CD4-positive, alpha-beta T cell treated with Interleukin-6 for 4 hours (primary cell): Measurements from ENCODE around the gene CHRNA4.

Experiments used
- DNase-seq: peaks from one replicate; pipeline ENCODE4 v3.0.0-alpha.2; 2020; ENCODE audit warnings: mixed read lengths

CHRNA4 gene

DNA sequence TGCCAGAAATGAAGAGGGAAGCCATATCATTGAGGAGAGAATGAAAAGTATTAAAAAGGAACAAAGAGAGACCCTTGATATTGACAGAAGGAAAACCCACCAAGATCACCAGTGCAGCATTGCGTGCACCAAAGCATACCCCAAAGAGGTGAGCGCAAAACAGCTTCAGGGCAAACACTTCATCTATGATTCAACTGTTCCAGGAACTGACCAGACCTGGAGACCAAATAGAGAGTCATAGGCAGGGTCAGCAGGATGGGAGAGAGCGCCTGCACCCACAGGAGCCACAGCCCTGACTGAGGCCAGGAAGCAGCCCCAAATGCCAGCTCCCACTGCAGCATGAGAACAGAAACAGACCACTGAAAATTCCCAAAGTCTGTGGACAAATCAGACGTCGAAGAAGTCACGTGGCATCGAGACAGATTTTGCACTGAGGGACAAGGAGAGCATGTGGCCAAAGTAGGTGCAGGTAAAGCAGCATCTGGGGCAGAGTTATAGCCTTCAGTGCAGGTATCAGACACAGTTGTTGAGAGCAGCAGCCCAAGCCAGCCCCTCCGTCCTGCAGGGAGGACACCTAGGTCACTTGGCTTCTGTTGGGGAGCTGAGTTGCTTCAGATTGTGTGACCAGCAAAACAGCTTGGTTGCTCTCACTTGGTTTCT lies 29.3 kb downstream of the CHRNA4 start:
- no peak for DNase-seq

DNA sequence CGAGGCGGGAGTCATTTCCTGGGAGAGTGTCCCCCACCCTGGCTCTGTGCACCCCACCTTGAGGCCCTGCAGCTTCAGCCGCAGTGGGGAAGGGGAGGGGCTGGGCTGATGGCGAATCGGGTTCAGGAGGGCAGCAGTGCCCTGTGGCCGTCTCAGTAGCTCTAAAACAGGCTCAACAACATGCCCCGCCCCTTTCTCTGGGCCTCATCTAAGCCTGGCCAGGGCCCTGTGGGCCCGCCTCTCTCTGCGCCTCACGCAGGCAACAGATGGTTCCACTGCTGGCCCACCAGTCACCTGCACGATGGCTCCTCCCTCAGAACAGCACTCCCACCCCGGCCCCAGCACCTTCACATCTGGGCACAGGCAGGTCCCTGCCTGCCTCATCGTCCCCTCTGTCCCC lies 30.2 kb downstream of the CHRNA4 start:
- DNase-seq: no peak

DNA sequence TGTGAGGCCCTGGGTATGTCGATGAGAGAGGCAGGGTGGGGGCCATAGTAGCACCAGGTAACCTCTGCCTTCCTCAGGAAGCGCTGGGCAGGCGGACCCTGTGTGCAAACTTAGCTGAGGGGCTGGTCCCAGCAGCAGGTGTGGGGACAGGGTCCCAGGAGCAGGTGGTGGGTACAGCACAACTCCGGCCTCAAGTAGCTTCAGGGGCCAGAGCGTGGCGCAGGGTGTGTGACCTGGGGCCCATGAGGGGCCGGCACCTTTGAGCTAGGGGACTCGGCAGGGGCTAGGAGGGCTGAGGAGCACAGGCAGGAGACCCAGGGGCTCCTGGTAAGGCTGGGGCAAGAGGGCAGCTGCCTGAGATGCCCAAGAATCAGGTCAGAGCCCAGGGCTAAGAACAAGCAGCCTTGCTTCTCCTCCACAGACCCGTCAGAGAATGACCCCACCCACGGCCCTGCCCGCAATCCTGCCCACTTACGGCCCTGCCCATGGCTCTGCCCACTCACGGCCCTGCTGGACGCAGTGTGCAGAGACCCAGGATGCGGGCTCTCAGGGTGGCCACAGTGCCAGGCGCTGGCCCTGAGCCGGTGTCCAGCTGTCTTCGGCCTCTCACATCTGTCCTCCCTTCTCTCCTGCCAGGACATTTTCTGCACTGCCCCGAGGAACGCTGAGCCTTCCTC lies 30.9 kb downstream of the CHRNA4 start:
- no peak for DNase-seq

DNA sequence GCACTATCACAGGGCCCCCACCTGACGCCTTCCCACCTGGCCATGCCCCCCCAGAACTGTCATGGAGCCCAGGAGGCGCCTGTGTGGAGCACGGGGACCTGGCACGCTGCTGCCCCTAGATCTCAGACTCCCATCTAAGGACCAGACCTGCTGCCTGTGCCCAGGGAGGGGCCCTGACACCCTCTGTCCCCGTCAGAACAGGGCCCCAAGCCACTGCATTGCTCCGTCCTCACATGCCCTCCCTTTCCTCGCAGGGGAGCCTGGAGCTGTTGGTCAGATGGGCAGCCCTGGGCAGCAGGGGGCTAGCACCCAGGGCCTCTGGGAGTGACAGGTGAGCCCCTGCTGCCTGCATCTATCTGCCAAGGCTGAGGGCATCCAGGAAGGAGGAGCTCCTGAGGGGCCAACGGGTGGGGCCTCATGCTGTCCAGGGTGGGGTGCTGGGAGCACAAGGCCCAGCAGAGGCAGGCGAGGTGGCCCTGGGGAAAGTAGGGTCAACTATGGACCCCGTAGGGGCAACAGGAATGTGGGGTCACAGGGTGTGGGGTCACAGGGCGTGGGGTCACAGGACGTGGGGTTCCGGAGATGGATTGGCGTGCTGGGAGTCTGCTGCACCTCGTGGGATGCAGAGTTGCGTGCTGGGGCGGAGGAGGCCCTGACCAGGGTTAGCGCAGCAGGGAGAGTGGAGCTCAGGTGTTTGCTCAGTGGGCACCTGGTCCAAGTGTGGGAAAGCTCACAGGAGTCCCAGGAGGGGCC lies 31.6 kb downstream of the CHRNA4 start:
- DNase-seq: no peak

DNA sequence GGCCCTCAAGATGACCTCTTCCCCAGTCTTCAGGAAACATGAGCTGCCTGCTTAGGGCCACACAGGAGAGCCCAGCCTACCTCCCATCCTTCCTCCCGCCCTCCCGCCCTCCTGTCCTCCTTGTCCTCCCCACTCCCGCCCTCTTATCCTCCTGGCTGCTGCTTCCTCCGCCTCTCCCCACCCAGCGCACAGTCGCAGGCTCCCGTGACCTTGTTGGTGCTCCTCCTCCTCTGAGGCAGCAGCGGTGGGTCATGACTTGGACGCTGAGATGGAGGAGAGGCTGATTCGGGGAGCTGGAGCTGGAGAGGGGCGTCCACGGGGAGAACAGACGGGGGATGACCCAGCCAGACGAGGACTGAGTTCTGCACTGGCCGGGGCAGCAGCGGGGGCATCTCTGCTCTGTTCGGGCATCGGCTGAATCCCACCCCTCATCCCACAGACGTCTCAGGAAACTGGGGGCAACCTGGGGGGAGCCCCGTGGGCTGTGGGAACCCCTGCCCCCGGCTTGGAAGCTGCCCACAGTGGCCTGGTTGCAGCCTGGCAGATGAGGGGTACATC lies 32.4 kb downstream of the CHRNA4 start:
- DNase-seq: no peak

DNA sequence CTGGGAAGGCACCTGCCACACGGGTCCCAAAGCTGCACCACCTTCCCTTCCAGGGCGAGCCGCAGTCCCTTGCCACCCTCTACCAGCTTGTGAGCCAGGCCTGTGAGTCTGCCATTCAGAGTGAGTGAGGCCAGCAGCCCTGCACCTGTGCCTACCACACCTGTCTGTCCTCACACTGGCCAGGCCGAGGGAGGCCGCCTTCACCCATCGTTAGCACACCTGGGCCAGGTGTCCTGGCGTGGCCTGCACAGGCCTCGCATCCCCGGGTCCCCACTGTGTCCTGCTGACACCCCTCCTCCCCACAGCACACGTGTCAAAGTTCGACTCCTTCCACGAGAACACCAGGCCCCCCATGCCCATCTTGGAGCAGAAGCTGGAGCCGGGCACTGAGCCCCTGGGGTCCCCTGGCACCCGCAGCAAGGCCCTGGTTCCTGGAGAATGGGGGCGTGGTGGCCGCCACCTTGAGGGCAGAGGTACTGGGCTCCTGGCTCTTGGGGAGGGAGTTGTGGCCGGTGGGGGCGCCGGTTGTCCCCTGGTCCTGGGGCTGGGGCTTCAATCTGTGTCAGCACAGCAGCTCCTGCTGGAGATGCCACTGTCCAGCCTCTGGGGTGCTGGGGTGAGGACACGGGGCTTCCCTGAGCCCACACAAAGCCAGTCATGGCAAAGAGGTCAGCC lies 33.0 kb downstream of the CHRNA4 start:
- no peak for DNase-seq

DNA sequence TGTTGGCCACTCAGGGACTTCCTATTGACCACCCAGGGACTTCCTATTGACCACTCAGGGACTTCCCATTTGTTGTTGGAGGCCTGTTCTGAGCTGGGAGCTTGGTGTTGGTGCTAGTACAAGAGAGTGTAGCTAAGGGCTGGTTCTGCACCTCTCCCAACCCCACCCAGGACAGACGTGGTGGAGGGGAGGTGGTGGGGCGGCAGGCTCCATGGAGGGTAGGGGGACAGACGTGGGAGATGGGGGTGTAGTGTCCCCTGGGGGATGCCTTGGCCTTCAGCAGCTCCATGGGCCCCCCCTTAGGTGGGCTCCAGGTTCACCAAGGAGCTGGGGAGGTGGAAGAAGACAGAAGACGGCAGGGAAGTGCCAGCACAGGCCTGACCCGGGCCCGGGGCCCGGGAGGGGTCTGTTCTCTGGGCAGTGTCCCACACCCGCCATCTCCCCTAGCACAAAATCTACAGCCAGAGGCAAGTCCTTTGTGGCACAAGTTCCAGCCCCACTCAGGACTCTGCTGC lies 33.9 kb downstream of the CHRNA4 start:
- DNase-seq: no peak

DNA sequence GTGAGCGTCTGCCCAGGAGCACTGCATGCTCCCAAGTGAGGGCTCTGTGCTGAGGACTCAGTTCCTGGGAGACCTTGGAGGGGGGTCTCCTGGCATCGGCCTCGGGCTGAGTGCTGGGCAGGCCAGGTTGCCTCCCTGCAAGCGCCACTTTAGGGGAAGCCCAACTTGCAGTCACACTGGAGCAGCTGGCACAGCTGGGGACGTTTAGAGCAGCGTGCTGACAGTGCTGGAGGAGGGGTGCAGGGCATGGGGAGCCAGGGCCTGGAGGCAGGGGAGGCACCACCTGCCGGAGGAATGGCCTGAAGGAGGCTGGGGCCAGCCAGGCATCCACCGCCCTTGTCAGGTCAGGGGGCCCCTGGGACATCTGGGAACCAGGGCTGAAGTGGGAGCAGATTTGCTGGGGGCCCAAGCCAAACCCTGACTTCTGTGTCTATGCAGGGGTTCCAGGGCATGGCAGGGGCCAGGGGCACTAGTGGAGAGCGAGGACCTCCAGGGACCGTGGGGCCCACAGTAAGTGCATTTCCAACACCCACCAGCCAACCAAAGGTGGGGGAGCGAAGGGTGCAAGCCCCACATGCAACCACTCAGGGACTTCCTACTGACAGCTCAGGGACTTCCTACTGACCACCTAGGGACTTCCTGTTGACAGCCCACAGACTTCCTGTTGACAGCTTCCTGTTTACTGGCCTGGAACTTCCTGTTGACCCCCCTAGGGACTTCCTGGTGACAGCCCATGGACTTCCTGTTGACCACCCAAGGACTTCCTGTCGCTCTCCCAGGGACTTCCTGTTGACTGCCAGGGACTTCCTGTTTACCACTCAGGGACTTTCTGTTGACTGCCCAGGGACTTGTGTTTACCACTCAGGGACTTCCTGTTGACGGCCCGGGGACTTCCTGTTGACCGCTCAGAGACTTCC lies 34.6 kb downstream of the CHRNA4 start:
- DNase-seq: no peak

DNA sequence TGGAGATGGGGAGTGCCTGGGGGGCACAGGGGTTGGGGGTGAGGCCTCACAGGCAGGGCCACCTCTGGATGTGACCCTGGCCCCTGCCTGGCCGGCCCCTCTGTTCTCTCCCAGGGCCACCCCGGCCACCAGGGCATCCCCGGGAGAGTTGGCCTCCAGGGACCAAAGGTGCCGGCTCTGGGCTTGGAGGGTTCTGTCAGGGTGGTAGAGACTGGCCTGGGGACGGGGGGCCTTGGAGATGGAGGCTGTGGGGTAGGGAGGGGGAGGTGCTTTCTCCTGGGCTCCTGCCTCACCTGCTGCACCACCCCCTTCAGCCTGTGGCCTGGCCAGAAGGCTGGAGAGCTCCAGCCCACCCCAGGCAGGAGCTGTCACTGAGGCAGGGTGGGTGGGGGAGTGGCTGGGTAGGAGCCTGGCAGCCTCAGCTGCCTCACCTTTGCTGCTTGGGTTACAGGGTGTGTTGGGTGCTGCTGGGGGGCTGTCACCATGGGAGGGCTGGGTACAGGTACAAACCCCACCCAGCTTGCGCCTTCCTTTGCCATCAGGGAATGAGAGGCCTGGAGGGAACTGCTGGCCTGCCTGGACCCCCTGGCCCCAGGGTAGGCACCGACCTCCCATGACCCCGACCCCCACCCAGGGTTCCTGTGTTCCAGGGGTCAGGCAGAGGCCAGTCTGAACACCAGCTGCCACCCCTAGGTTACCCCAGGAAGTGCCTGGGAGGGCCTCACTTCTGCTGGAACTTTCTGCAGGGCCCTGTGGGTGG lies 35.4 kb downstream of the CHRNA4 start:
- no peak for DNase-seq

DNA sequence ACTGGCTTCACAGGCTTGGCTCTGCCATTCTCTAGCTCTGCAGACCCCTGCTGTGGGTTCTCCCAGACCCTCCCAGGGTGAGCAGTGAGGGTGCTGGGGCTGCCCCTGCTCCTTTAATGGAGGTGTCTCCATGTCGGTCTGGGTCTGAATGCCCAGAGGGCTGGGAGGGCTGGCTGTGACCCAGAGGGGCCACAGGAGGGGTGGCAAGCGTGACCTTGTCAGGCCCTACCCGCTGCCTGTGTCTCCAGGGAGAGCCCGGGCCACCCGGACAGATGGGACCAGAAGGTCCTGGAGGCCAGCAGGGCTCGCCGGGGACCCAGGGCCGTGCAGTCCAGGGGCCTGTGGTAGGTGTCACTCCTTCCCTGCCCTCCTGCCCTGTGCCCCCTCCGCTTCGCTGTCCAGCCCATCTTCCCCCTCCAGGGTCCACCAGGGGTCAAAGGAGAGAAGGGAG lies 36.1 kb downstream of the CHRNA4 start:
- DNase-seq: no peak

DNA sequence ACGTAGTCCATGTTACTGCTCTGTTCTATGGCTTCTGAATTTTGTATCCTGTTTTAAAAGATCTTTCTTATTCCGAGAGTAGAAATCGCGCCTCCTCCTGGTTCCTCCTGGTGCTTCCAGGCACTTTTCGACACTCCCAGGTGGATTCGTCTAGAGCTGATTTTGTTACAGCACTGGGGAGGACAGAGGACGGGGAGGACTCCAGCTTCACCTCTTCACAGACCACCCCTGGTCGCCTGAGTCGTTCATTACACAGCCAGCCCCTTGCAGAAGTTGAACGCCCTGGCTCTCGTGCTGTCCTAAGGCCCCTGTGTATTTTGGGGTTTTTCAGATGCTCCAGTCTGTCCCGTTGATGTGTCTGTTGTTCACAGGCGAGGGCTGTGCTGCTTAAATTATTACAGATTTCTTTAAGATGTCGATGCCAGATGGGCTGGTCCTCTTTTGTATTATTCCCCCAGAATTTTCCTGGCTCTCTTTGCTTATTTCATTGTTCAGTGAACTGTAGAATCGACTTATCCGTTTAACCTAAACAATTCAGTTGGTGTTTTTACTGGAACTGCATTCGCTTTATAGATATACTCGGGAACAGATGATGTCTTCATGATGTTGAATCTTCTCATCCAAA lies 37.7 kb downstream of the CHRNA4 start:
- DNase-seq: no peak

DNA sequence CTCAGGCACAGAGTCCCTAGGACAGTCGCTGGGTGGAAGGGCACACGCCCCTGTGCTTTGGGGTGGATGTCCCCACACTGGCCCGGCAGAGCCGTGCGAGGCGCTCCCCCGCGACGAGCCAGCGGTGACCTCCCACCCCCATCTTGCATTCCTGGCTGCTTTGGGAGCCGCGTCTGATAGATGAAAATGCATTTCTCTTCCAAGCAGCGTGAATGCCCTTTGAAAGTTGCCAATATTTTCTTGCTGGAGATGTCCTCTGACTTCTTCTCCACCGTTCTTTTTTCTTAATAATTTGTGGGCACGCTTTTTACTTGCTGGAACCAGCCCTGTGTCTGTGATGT lies 38.2 kb downstream of the CHRNA4 start:
- no peak for DNase-seq

DNA sequence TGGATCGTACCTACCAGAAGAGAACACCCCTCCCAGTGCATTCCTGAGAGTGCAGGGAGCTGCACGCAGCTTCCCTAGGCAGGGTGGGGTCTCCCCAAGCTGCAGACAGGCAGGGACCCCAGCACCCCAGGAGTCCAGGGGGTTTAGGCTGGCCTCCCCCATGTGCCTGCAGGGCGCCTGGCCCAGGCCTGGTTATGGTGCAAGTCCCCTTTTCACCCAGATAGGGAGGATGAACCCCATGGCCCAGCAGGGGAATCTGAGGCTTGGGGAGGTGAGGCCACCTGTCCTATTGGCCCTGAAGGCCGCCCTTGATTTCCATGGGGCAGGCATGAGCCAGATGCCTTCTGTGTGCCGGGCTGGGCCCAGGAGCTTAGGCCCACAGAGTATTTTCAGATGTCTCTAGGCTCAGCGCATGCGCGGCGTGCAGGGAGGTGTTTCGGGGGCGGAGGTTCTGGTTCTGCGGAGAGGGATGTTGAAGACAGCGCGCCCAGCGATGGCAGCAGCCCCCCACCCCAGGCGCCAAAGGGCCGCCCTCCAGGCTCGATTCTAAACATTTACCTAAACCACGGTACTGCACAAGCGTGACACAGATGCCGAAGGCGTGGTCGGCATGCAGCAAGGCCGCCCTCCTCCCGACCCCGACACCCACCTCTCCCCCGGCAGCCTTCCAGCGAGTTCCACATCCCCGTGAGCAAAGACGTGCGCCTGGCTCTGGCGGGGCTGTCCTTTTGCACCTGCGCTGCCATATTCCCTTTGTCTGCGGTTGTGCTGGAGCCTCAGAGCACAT lies 38.8 kb downstream of the CHRNA4 start:
- DNase-seq: no peak

DNA sequence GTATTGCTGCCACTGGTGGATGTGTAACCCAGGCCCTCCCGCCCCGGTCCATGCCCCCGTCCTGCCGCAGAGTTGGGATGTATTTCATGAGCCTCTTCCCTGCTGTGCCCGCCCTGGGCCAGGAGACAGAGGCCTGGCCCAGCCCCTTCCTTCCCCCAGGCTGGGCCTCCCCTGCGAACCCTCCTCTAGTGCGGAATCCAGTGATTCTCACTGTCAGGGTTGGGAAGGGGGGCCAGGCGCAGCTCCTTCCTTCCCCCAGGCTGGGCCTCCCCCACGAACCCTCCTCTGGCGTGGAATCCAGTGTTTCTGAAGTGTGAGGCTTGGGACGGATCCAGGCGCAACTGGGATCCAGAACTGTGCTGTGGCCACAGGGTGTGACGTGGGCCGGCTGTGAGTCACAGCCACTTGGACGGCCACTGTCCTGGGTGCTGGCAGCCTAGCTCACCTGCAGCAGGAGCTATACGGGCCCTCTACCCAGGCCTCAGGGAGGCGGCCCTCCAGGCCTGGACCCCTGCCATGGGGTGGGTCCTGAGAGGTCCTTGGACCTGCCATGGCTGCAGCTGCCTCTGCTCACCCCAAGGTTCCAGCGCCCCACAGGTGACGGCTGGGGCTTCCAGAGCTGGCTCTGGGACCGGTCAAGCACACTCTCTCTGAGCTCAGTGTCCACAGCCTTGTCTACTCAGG lies 39.9 kb downstream of the CHRNA4 start:
- DNase-seq: no peak

DNA sequence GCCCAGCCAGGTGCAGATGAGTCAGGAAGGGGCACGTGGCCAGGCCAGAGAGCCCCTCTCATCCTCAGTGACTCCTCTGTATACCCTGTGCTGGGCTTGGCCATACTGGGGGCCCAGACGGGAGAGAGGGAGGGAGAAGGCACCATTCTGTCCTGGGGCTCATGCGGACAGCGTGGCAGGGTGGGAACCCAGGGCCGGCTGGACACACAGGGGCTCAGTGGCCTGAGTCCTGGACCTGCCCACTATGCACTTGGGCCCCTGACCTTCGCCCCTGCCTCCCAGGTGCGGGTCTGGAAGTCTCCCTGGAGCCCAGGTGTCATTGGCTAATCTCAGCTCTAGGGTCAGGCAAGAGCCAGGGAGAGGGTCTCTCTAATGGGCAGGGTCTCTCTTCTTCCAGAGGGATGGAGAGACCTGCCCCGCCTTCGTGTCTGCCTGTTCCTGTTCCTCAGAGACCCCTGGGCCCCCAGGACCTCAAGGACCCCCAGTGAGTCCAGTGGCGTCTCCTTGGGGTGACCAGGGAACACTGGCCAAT lies 40.5 kb downstream of the CHRNA4 start:
- no peak for DNase-seq

DNA sequence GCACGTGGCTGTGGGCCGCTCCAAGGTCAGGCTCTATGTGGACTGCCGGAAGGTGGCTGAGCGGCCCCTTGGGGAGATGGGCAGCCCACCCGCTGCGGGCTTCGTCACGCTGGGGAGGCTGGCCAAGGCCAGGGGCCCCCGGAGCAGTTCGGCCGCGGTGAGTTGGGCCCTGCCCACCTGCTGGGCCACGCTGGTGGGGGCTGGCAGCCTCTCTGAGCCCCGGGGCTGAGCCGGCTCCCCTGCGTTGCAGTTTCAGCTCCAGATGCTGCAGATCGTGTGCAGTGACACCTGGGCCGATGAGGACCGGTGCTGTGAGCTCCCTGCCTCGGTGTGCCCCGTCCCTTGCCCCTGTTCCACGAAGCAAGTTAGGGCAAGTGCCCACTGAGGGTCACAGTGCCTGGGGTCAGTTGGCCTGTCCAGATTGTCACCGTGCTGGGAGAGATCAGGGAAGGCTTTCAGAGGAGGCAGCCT lies 41.1 kb downstream of the CHRNA4 start:
- DNase-seq: no peak

DNA sequence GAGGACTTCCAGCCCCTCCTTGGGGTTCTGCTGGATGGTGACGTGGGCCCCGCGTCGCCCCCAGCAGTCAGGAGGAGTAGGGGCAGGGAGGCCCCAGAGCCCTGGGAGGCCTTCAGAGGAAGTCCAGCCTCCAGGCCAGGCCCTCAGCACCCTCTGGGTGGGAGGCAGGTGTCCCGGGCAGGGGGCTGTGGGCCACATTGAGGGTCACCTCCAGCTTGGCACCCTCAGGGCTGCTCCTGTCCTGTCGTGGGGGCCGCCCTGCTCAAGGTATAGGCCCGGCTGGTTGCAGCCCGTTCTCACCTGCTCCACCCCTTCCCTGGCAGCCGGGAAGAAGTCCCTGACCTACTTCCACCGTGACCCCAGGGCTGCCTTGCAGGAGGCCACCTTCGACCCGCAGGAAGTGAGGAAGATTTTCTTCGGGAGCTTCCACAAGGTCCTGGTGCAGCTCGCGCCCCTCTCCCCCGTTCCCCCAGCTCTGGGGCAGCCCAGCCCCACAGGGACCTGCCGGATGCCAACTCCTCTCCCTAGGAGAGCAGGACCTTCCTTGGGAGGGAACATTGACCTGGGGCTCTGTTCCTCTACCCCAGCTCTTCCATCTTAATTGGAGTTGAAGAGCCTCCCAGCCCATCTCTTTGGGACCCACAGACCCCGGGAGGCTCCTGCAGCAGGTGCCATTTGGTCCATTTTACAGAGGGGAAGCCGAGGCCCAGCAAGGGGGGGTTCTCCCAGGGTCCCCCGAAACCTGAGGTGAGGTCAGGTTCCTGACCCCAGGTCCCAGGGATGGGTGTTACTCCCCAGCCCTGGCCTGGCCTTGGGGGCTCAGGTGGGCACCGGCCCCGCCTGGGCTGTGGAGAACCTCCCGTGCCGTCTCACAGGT lies 41.7 kb downstream of the CHRNA4 start:
- DNase-seq: no peak
